Liver (tissue), 9 donors: Measurements from ENCODE around the gene CAMP. TPM values are rescaled to one million over a fixed set of nuclear protein-coding genes. Genes with fewer than 3 reads are reported as not detected.

Experiments
- DNase-seq: peaks from one replicate; pipeline ENCODE4 v3.0.0-alpha.2; 2017; ENCODE audit warnings: low spot score
- H3K27ac ChIP-seq, 2 donors: one replicate each; pipeline ENCODE4 v1.7.0; 2013; ENCODE audit warnings: inconsistent platforms in 2 of 2, low read length in 2 of 2, control low read depth in 1 of 2, low read depth in 1 of 2, mild to moderate bottlenecking in 1 of 2
- H3K27me3 ChIP-seq, 4 donors: one replicate each; pipeline versions ENCODE4 v1.6.1 to v1.7.0; 2013; ENCODE audit warnings: low read length in 3 of 4, inconsistent platforms in 1 of 4, mild to moderate bottlenecking in 1 of 4, moderate library complexity in 1 of 4; ENCODE audit not compliant: control insufficient read depth in 4 of 4, insufficient read depth in 4 of 4
- H3K36me3 ChIP-seq, 4 donors: one replicate each; pipeline versions ENCODE4 v1.6.1 to v1.7.0; 2013; ENCODE audit warnings: low read length in 3 of 4, mild to moderate bottlenecking in 3 of 4, low read depth in 1 of 4, moderate library complexity in 1 of 4; ENCODE audit not compliant: control insufficient read depth in 4 of 4, insufficient read depth in 3 of 4
- H3K4me1 ChIP-seq, 4 donors: one replicate each; pipeline versions ENCODE4 v1.6.1 to v1.7.0; 2013; ENCODE audit warnings: low read length in 3 of 4, mild to moderate bottlenecking in 3 of 4, moderate library complexity in 1 of 4; ENCODE audit not compliant: control insufficient read depth in 4 of 4, insufficient read depth in 4 of 4
- H3K4me3 ChIP-seq, 3 donors: one replicate each; pipeline versions ENCODE4 v1.6.1 to v1.7.0; 2013; ENCODE audit warnings: low read length in 3 of 3, control low read depth in 1 of 3, low read depth in 1 of 3, mild to moderate bottlenecking in 1 of 3
- H3K9ac ChIP-seq, 2 donors: one replicate each; pipeline ENCODE4 v1.7.0; 2013; ENCODE audit warnings: low read length in 2 of 2, mild to moderate bottlenecking in 2 of 2, moderate library complexity in 2 of 2, control low read depth in 1 of 2, low read depth in 1 of 2
- H3K9me3 ChIP-seq, 4 donors: one replicate each; pipeline versions ENCODE4 v1.6.1 to v1.7.0; 2013; ENCODE audit warnings: low read length in 3 of 4; ENCODE audit not compliant: control insufficient read depth in 4 of 4
- ATF3 ChIP-seq: IDR thresholded peaks from 2 replicates; pipeline ENCODE4 v1.6.1; 2016; ENCODE audit warnings: antibody characterized with exemption
- CTCF ChIP-seq: fragments of 150-350 bp; IDR thresholded peaks from 2 replicates; pipeline ENCODE4 v1.5.1; 2017; ENCODE audit warnings: improper control_type of control experiment, low read depth, low read length; ENCODE audit not compliant: missing input control
- EGR1 ChIP-seq, 2 donors: IDR thresholded peaks; 2 replicates each; pipeline ENCODE4 v1.6.1; 2016 to 2018; ENCODE audit warnings: antibody characterized with exemption in 2 of 2, low read depth in 2 of 2
- FOXA1 ChIP-seq: IDR thresholded peaks from 2 replicates; pipeline ENCODE4 v1.6.1; 2016; ENCODE audit warnings: antibody characterized with exemption
- FOXA2 ChIP-seq: IDR thresholded peaks from 2 replicates; pipeline ENCODE4 v1.6.1; 2016; ENCODE audit warnings: antibody characterized with exemption
- GABPA ChIP-seq, 2 donors: IDR thresholded peaks in 1 of 2; conservative IDR thresholded peaks in 1 of 2; 2 replicates each; pipeline ENCODE4 v1.6.1; 2016; ENCODE audit warnings: antibody characterized with exemption in 2 of 2, mild to moderate bottlenecking in 1 of 2, moderate library complexity in 1 of 2
- HNF4A ChIP-seq, 2 donors: conservative IDR thresholded peaks; 2 replicates each; pipeline ENCODE4 v1.6.1; 2016; ENCODE audit warnings: antibody characterized with exemption in 2 of 2, mild to moderate bottlenecking in 2 of 2
- HNF4G ChIP-seq: IDR thresholded peaks from 2 replicates; pipeline ENCODE4 v1.6.1; 2016; ENCODE audit warnings: antibody characterized with exemption
- NR2F2 ChIP-seq: IDR thresholded peaks from 2 replicates; pipeline ENCODE4 v1.6.1; 2016; ENCODE audit warnings: antibody characterized with exemption
- RAD21 ChIP-seq, 2 donors: IDR thresholded peaks; 2 replicates each; pipeline ENCODE4 v1.6.1; 2016; ENCODE audit warnings: antibody characterized with exemption in 2 of 2, mild to moderate bottlenecking in 2 of 2
- REST ChIP-seq: IDR thresholded peaks from 2 replicates; pipeline ENCODE4 v1.6.1; 2016; ENCODE audit warnings: antibody characterized with exemption, mild to moderate bottlenecking
- RXRA ChIP-seq, 2 donors: IDR thresholded peaks; 2 replicates each; pipeline ENCODE4 v1.6.1; 2017 to 2018; ENCODE audit warnings: antibody characterized with exemption in 2 of 2, mild to moderate bottlenecking in 1 of 2
- SP1 ChIP-seq: IDR thresholded peaks from 2 replicates; pipeline ENCODE4 v1.6.1; 2018; ENCODE audit warnings: antibody characterized with exemption, mild to moderate bottlenecking
- TAF1 ChIP-seq: conservative IDR thresholded peaks from 2 replicates; pipeline ENCODE4 v1.6.1; 2016; ENCODE audit warnings: antibody characterized with exemption, mild to moderate bottlenecking
- YY1 ChIP-seq: IDR thresholded peaks from 2 replicates; pipeline ENCODE4 v1.6.1; 2016; ENCODE audit warnings: antibody characterized with exemption, mild to moderate bottlenecking
- WGBS: extraction: QIAGEN DNeasy Blood & Tissue Kit; methylation state at CpG from one replicate; pipeline ENCODE4 v1.1.7; 2013; 5-methylcytosine and 5-hydroxymethylcytosine counted together
- polyA plus RNA-seq, 2 donors: library from polyadenylated mRNA; stranded (reverse) in 1 of 2; unstranded in 1 of 2; fragments of 200-250 nt in 1 of 2; fragments of >200 nt in 1 of 2; fragmentation: Nextera tagmentation in 1 of 2; extraction: Ambion mirVana in 1 of 2; gene quantifications; one replicate each; pipeline versions ENCODE4 v1.2.1 to v1.2.3, GENCODE V29; 2013 to 2015
- total RNA-seq, 2 donors: library from RNA; depleted of rRNA; stranded (reverse); fragments of >200 nt; gene quantifications; one replicate each; pipeline ENCODE4 v1.2.3, GENCODE V29; 2014
- TF ChIP-seq, protein P1 (sequence below): IDR thresholded peaks from 2 replicates; pipeline ENCODE4 v1.6.1; 2016; ENCODE audit warnings: antibody characterized with exemption
- TF ChIP-seq, protein P2 (sequence below): IDR thresholded peaks from 2 replicates; pipeline ENCODE4 v1.6.1; 2016; ENCODE audit warnings: antibody characterized with exemption
- donor health status: healthy.
- donor health status: healthy.
- donor health status: healthy.
- donor health status: healthy.
- donor health status: healthy.

Gene CAMP
- total and polyA plus RNA-seq, 4 donors = 0.25 to 3.2 (median 0.62) TPM; not detected in 1

- Histone ChIP-seq H3K9me3 (no peaks in the 10 kb centered on the region), H3K27me3 (no peaks in the 10 kb centered on the region), H3K4me3 (no peak overlapping the region), H3K36me3 (peaks cover 0 to 7% (median 0%) of the 10 kb centered on the region in 4 donors), H3K27ac (no peak overlapping the region), H3K4me1 (no peaks in the 10 kb centered on the region), H3K9ac (no peak overlapping the region)
- DNase-seq = peak; percentile 64
- 8% methylated on average over 9 of the region's 9 CpGs for WGBS
- TF ChIP-seq GABPA (IDR thresholded peaks at IDR 0.05 in 1 of 2, conservative IDR thresholded peaks at IDR 0.05 in 1 of 2) = no peak
- TF ChIP-seq RAD21 (IDR thresholded peaks at IDR 0.05) = peak; percentile 93 to 96
- no peak for TF ChIP-seq TAF1
- no peak for TF ChIP-seq FOXA2
- peak; percentile 85 for TF ChIP-seq CTCF
Measured at GRCh38 chr3:48273594-48274211, 50.4 kb downstream of the CAMP start.

GRCh38 chr3:48274452-48274851, 51.2 kb downstream of the CAMP start:
- no peak overlapping the region for H3K4me3 ChIP-seq
- no peak for DNase-seq
- no peak overlapping the region for H3K27ac ChIP-seq
- no peaks in the 10 kb centered on the region for H3K9me3 ChIP-seq
- no peak for TF ChIP-seq ATF3
- TF ChIP-seq TAF1 = no peak
- no peak for TF ChIP-seq FOXA1
- no peak for TF ChIP-seq RXRA (IDR thresholded peaks at IDR 0.05)
- TF ChIP-seq, protein P1, sequence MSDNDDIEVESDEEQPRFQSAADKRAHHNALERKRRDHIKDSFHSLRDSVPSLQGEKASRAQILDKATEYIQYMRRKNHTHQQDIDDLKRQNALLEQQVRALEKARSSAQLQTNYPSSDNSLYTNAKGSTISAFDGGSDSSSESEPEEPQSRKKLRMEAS = no peak
- TF ChIP-seq SP1 = no peak
- TF ChIP-seq, protein P2, sequence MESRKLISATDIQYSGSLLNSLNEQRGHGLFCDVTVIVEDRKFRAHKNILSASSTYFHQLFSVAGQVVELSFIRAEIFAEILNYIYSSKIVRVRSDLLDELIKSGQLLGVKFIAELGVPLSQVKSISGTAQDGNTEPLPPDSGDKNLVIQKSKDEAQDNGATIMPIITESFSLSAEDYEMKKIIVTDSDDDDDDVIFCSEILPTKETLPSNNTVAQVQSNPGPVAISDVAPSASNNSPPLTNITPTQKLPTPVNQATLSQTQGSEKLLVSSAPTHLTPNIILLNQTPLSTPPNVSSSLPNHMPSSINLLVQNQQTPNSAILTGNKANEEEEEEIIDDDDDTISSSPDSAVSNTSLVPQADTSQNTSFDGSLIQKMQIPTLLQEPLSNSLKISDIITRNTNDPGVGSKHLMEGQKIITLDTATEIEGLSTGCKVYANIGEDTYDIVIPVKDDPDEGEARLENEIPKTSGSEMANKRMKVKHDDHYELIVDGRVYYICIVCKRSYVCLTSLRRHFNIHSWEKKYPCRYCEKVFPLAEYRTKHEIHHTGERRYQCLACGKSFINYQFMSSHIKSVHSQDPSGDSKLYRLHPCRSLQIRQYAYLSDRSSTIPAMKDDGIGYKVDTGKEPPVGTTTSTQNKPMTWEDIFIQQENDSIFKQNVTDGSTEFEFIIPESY = no peak
- TF ChIP-seq YY1 = no peak
- TF ChIP-seq FOXA2 = no peak
- TF ChIP-seq CTCF = no peak
- TF ChIP-seq GABPA (IDR thresholded peaks at IDR 0.05 in 1 of 2, conservative IDR thresholded peaks at IDR 0.05 in 1 of 2) = no peak
- TF ChIP-seq NR2F2 = no peak
- TF ChIP-seq RAD21 (IDR thresholded peaks at IDR 0.05) = no peak
- no peak for TF ChIP-seq EGR1 (IDR thresholded peaks at IDR 0.05; ENCODE audit: low read depth in 2 of 2)
- TF ChIP-seq REST = no peak
- no peak for TF ChIP-seq HNF4A (conservative IDR thresholded peaks at IDR 0.05)
- no peak for TF ChIP-seq HNF4G
- WGBS = 90% methylated on average over 10 of the region's 10 CpGs
- H3K27me3 ChIP-seq = no peaks in the 10 kb centered on the region
- no peak overlapping the region for H3K9ac ChIP-seq
- peaks cover 0 to under 1% (median 0%) of the 10 kb centered on the region in 4 donors for H3K36me3 ChIP-seq
- no peaks in the 10 kb centered on the region for H3K4me1 ChIP-seq
